HepG2 (cell line): Measurements from ENCODE around the gene WNT3A.

Experiments
- AFF4 ChIP-seq: sonication (generic); formaldehyde crosslinking; IDR thresholded peaks from 2 replicates; pipeline ENCODE4 v1.4.0; 2020; ENCODE audit warnings: missing genetic modification reagents
- DNMT1 ChIP-seq: sonication (generic); formaldehyde crosslinking; IDR thresholded peaks from 2 replicates; pipeline ENCODE4 v1.5.1; 2020; ENCODE audit warnings: mild to moderate bottlenecking, missing genetic modification reagents
- ELF4 ChIP-seq: sonication (generic); formaldehyde crosslinking; IDR thresholded peaks from 2 replicates; pipeline ENCODE4 v1.5.0; 2020; ENCODE audit warnings: missing genetic modification reagents, mild to moderate bottlenecking, moderate library complexity, borderline replicate concordance
- ESRRA ChIP-seq: sonication (generic); formaldehyde crosslinking; IDR thresholded peaks from 2 replicates; pipeline ENCODE4 v1.5.1; 2020; ENCODE audit warnings: mild to moderate bottlenecking, low read depth, missing genetic modification reagents
- HDAC2 ChIP-seq: sonication (generic); formaldehyde crosslinking; IDR thresholded peaks from 2 replicates; pipeline ENCODE4 v1.4.0; 2020; ENCODE audit warnings: missing genetic modification reagents
- POLR2A ChIP-seq, 2 experiments: IDR thresholded peaks; 2 replicates each; pipeline ENCODE4 v1.6.1; 2011; ENCODE audit warnings: low read depth in 2 of 2, low read length in 2 of 2, mild to moderate bottlenecking in 1 of 2, moderate library complexity in 1 of 2; ENCODE audit not compliant: insufficient read depth in 1 of 2
- PREB ChIP-seq: sonication (generic); formaldehyde crosslinking; IDR thresholded peaks from 2 replicates; pipeline ENCODE4 v1.4.0; 2020; ENCODE audit warnings: missing genetic modification reagents
- ZSCAN5A ChIP-seq: sonication (generic); formaldehyde crosslinking; IDR thresholded peaks from 2 replicates; pipeline ENCODE4 v1.8.0; 2022; ENCODE audit warnings: mild to moderate bottlenecking, missing genetic modification reagents, borderline replicate concordance

DNA sequence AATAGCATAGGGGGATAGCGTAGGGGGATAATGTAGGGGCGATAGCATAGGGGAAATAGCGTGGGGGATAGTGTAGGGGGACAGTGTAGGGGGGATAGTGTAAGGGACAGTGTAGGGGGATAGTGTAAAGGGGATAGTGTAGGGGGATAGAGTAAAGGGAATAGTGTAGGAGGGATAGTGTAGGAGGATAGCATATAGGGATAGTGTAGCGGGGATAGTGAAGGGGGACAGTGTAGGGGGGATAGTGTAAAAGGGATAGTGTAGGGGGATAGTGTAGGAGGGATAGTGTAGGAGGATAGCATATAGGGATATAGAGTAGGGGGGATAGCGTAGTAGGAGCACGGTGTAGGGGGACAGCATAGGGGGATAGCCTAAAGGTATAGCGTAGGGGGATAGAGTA, 61.6 kb downstream of the WNT3A start:
- no peak for TF ChIP-seq ESRRA (CRISPR knock-in tag)
- no peak for TF ChIP-seq POLR2A (IDR thresholded peaks at IDR 0.05; ENCODE audit: insufficient read depth in 1 of 2, low read depth in 2 of 2, low read length in 2 of 2)
- no peak for TF ChIP-seq PREB (CRISPR knock-in tag)
- TF ChIP-seq DNMT1 (CRISPR knock-in tag): no peak
- TF ChIP-seq AFF4 (CRISPR knock-in tag): no peak
- TF ChIP-seq ZSCAN5A (CRISPR knock-in tag): no peak
- no peak for TF ChIP-seq HDAC2
- TF ChIP-seq ELF4: no peak
